GM19193 (cell line): ENCODE results near the gene EVL.

ENCODE experiments used
- POLR2A ChIP-seq: IDR thresholded peaks from 4 replicates; pipeline ENCODE4 v1.6.1; 2011; ENCODE audit not compliant: insufficient read depth, insufficient read length; ENCODE audit errors: extremely low read depth

Gene EVL

GRCh38 chr14:100082723-100083122 is 17.5 kb downstream of the EVL start:
- no peak for TF ChIP-seq POLR2A

- no peak for TF ChIP-seq POLR2A
Measured at GRCh38 chr14:100083706-100084105, 18.5 kb downstream of the EVL start.

- TF ChIP-seq POLR2A: no peak
Measured at GRCh38 chr14:100084591-100084990, 19.4 kb downstream of the EVL start.

GRCh38 chr14:100085462-100085861 is 20.2 kb downstream of the EVL start:
- TF ChIP-seq POLR2A: no peak

GRCh38 chr14:100086361-100086760 is 21.1 kb downstream of the EVL start:
- no peak for TF ChIP-seq POLR2A

GRCh38 chr14:100088226-100088625 is 23.0 kb downstream of the EVL start:
- TF ChIP-seq POLR2A: no peak

GRCh38 chr14:100091386-100091785 is 26.2 kb downstream of the EVL start:
- no peak for TF ChIP-seq POLR2A

- no peak for TF ChIP-seq POLR2A
Measured at GRCh38 chr14:100092832-100093231, 27.6 kb downstream of the EVL start.

- no peak for TF ChIP-seq POLR2A
Measured at GRCh38 chr14:100093319-100093718, 28.1 kb downstream of the EVL start.

- no peak for TF ChIP-seq POLR2A
Measured at GRCh38 chr14:100096656-100097055, 31.4 kb downstream of the EVL start.

GRCh38 chr14:100098171-100098570 is 32.9 kb downstream of the EVL start:
- TF ChIP-seq POLR2A: no peak

- TF ChIP-seq POLR2A: no peak
Measured at GRCh38 chr14:100100032-100100703, 34.9 kb downstream of the EVL start.

- no peak for TF ChIP-seq POLR2A
Measured at GRCh38 chr14:100102156-100102785, 37.0 kb downstream of the EVL start.

GRCh38 chr14:100103250-100104005 is 38.2 kb downstream of the EVL start:
- no peak for TF ChIP-seq POLR2A

- no peak for TF ChIP-seq POLR2A
Measured at GRCh38 chr14:100104006-100104352, 38.8 kb downstream of the EVL start.

- no peak for TF ChIP-seq POLR2A
Measured at GRCh38 chr14:100104523-100105300, 39.5 kb downstream of the EVL start.
